Adrenal gland (tissue), 19 donors: Measurements from ENCODE around the gene PKNOX2. TPM values are rescaled to one million over a fixed set of nuclear protein-coding genes. Genes with fewer than 3 reads are reported as not detected.
A peak's percentile ranks its signal among the peaks of the same experiment; 100 is the strongest.

ENCODE experiments used
- DNase-seq, 7 donors: peaks; one replicate each; pipeline ENCODE4 v3.0.0-alpha.2; 2019 to 2020
- H3K27ac ChIP-seq, 5 donors: fragments of 200-600 bp; sonication (generic) in 4 of 5; 1 replicate in 3 of 5; 2 replicates in 2 of 5; pipeline versions ENCODE4 v1.5.1 to v1.8.0; 2016 to 2020; ENCODE audit warnings: mild to moderate bottlenecking in 1 of 5
- H3K27me3 ChIP-seq: fragments of 200-600 bp; 2 replicates; pipeline ENCODE4 v1.8.0; 2021
- H3K36me3 ChIP-seq, 2 donors: fragments of 200-600 bp; replicated peaks in 1 of 2; 1 replicate in 1 of 2; 2 replicates in 1 of 2; pipeline versions ENCODE4 v1.5.1 to v1.8.0; 2018 to 2022
- H3K4me1 ChIP-seq, 2 donors: fragments of 200-600 bp; replicated peaks in 1 of 2; 1 replicate in 1 of 2; 2 replicates in 1 of 2; pipeline versions ENCODE4 v1.5.1 to v1.8.0; 2018 to 2021
- H3K4me3 ChIP-seq, 4 donors: fragments of 200-600 bp; sonication (generic) in 3 of 4; one replicate each; pipeline ENCODE4 v1.5.1; 2016 to 2018
- H3K9me3 ChIP-seq, 3 donors: fragments of 200-600 bp; sonication (generic) in 1 of 3; replicated peaks in 1 of 3; 1 replicate in 2 of 3; 2 replicates in 1 of 3; pipeline versions ENCODE4 v1.5.1 to v1.8.0; 2016 to 2021
- POLR2A ChIP-seq, 2 donors: fragments of 450-650 bp; IDR thresholded peaks; one replicate each; pipeline ENCODE4 v1.6.1; 2017; ENCODE audit warnings: antibody characterized with exemption in 2 of 2, mild to moderate bottlenecking in 2 of 2, moderate library complexity in 1 of 2
- WGBS, 4 donors: extraction: QIAGEN DNeasy Blood & Tissue Kit in 2 of 4; methylation state at CpG; one replicate each; pipeline versions ENCODE4 v1.1.5 to v1.1.7; 2013 to 2017; 5-methylcytosine and 5-hydroxymethylcytosine counted together
- intact Hi-C, 2 donors: fragments of 100-400 bp; cut with DNase I; formaldehyde crosslinking; loops; one replicate each; pipeline versions ENCODE4 v1.14.1 to v1.15.0; 2022 to 2023
- long read RNA-seq, 10 donors: library from polyadenylated mRNA in 3 of 10; unstranded in 2 of 10; stranded (forward) in 1 of 10; transcript quantifications; one replicate each; pipeline ENCODE4 v2.0.0 and lab custom pipeline, GENCODE V29; 2021 to 2026
- polyA plus RNA-seq, 3 donors: library from polyadenylated mRNA; stranded (reverse); fragments of 200-250 nt in 2 of 3; fragments of 350-450 nt in 1 of 3; fragmentation: Illumina TruSeq in 1 of 3; extraction: RNeasy Lipid Tissue Mini Kit (QIAGEN cat#74804) in 1 of 3; gene quantifications; one replicate each; pipeline ENCODE4 v1.2.3, GENCODE V29; 2013 to 2014
- total RNA-seq, 9 donors: library from RNA; depleted of rRNA in 4 of 9; stranded (reverse); fragments of >200 nt in 4 of 9; fragments of 120-200 nt in 1 of 9; fragmentation: NEBNext Ultra II Directional in 1 of 9; extraction: Animal tissue kit (Norgen Biotek cat#: 25700) in 1 of 9; gene quantifications; one replicate each; pipeline versions ENCODE4 v1.1.0 to v1.2.4, GENCODE V29; 2013 to 2023
- TF ChIP-seq, protein P1 (sequence below), 6 experiments: fragments of 450-650 bp in 4 of 6; fragments of 200-600 bp in 2 of 6; sonication (generic) in 1 of 6; IDR thresholded peaks; 1 replicate in 5 of 6; 2 replicates in 1 of 6; pipeline versions ENCODE4 v1.5.1 to v1.8.0; 2016 to 2021; ENCODE audit warnings: antibody characterized with exemption in 6 of 6, mild to moderate bottlenecking in 2 of 6, moderate library complexity in 1 of 6
- donor health status: healthy with polysubstance abuse.
- donor health status: Bipolar disorder and iron deficiency.
- donor health status: DM: yes; HTN: yes; CAD: no.
- donor health status: DM: no; HTN: no; CAD: no.
- donor health status: DM: no; HTN: no; CAD: no.
- donor health status: DM: yes; HTN: yes; CAD: no.

The PKNOX2 gene, protein sequence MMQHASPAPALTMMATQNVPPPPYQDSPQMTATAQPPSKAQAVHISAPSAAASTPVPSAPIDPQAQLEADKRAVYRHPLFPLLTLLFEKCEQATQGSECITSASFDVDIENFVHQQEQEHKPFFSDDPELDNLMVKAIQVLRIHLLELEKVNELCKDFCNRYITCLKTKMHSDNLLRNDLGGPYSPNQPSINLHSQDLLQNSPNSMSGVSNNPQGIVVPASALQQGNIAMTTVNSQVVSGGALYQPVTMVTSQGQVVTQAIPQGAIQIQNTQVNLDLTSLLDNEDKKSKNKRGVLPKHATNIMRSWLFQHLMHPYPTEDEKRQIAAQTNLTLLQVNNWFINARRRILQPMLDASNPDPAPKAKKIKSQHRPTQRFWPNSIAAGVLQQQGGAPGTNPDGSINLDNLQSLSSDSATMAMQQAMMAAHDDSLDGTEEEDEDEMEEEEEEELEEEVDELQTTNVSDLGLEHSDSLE
- total RNA-seq = 10 to 100 TPM in 5 of 9 donors, 1 to 10 TPM in 4; 1.2 to 34.7 (median 10.7) TPM
- polyA plus RNA-seq = 1 to 10 TPM; 2.0 to 2.7 (median 2.0) TPM
- long read RNA-seq, donor 1 = 0 reads
- long read RNA-seq, donor 2 = 0 reads
- long read RNA-seq, donor 3 = 0 reads
- long read RNA-seq, donor 4 = 0 reads
- long read RNA-seq, donor 5, partial matches to known transcripts = 3 of 4 reads
- long read RNA-seq, donor 5, other reads (novel, unspliced or antisense) = 1 of 4 reads
- long read RNA-seq, donor 6, partial matches to known transcripts = 0 of 1 reads
- long read RNA-seq, donor 6, other reads (novel, unspliced or antisense) = 1 of 1 reads
- long read RNA-seq, donor 7 = 0 reads
- long read RNA-seq, donor 8 = 0 reads
- long read RNA-seq, donor 9 = 0 reads
- long read RNA-seq, donor 10 = 0 reads

DNA sequence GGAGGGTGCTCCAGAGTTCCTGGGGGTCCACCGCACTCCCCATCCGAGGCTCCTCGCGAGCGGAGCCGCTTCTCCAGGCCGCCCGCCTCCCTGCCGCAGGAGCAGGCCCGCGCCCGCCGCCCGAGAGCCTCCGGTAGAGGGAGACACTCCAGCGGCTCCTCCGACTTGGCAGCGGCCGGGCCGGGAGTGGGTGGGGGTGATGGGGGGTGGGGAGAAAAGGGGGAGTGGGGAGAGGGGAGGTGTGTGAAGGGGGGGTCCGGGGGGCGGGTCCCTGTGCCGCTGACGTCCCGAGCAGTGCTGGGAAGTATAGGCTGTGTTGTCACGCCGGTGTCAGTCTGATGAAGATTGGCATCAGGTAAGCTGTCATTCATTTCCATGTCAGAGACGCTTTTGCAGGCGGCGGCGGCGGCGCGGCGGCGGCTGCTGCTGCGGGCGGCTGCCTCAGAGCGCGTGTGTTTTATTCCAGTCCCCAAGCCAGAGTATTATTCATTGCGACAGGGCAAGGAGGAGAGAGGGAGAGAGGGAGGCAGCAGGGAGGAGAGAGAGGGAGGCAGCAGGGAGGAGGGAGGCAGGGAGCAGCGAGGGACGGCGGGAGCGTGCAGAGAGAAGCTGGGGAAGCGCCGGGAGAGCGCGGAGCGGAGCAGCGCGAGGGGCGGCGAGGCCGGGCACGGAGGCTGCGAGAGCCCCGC lies at the start of gene PKNOX2:
PKNOX2 (plus strand) TSS at position 330 of the 689 bp plus-strand sequence. CDS start 186,555 bp downstream, outside the sequence.
- WGBS, 4 donors = 1% methylated on average over 29 to 57 of the region's 58 CpGs
- Histone ChIP-seq H3K27me3 (no peaks in the 10 kb centered on the region), H3K9me3 (no peaks in the 10 kb centered on the region), H3K36me3 (no peaks in the 10 kb centered on the region), H3K27ac (peak within 1 kb of the TSS in 3 of 5 donors; percentile 10 to 82 (median 72)), H3K4me1 (peaks cover 0 to 16% of the 10 kb centered on the region in 2 donors), H3K4me3 (peak within 1 kb of the TSS in 2 of 4 donors; percentile 44 to 73)
- intact Hi-C loops = loop anchor here (5.0 kb wide), 2 partner anchors 183 to 238 kb away; no protein-coding TSS in a partner anchor
- TF ChIP-seq POLR2A (IDR thresholded peaks at IDR 0.05) = peak in 1 of 2 donors; percentile 21
- TF ChIP-seq, protein P1, sequence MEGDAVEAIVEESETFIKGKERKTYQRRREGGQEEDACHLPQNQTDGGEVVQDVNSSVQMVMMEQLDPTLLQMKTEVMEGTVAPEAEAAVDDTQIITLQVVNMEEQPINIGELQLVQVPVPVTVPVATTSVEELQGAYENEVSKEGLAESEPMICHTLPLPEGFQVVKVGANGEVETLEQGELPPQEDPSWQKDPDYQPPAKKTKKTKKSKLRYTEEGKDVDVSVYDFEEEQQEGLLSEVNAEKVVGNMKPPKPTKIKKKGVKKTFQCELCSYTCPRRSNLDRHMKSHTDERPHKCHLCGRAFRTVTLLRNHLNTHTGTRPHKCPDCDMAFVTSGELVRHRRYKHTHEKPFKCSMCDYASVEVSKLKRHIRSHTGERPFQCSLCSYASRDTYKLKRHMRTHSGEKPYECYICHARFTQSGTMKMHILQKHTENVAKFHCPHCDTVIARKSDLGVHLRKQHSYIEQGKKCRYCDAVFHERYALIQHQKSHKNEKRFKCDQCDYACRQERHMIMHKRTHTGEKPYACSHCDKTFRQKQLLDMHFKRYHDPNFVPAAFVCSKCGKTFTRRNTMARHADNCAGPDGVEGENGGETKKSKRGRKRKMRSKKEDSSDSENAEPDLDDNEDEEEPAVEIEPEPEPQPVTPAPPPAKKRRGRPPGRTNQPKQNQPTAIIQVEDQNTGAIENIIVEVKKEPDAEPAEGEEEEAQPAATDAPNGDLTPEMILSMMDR (IDR thresholded peaks at IDR 0.05) = peak; percentile 16 to 49 (median 39)
- peak; percentile 65 to 78 (median 73) for DNase-seq

DNA sequence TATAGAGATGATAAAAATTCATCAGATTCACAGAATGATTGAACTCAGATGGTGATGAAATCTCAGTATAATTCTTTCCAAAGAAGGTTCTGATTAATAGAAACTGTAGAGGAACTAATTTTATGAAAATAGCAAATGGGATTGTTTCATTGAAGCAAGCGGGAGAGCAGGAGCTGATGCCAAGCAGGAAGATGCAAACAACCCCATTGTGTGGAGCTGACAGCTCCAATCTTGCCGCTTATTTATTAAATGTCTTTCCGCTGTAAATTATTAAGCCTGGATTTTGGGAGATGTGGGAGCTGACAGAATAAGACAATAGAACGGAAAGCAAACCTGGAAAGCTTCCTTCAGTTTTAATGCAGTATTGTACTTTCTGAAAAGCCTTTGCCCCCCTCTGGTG lies 47.1 kb upstream of the PKNOX2 start:
- H3K27me3 ChIP-seq = no peaks in the 10 kb centered on the region
- H3K4me3 ChIP-seq = no peak overlapping the region
- TF ChIP-seq POLR2A (IDR thresholded peaks at IDR 0.05) = no peak
- TF ChIP-seq, protein P1 (IDR thresholded peaks at IDR 0.05) = no peak
- H3K4me1 ChIP-seq = no peaks in the 10 kb centered on the region
- 72 to 77% (median 74%) methylated on average over 4 of the region's 4 CpGs for WGBS, 4 donors
- no peak for DNase-seq
- H3K36me3 ChIP-seq = no peaks in the 10 kb centered on the region
- intact Hi-C loops = no loop called here
- H3K27ac ChIP-seq = no peak overlapping the region
- H3K9me3 ChIP-seq = no peaks in the 10 kb centered on the region

DNA sequence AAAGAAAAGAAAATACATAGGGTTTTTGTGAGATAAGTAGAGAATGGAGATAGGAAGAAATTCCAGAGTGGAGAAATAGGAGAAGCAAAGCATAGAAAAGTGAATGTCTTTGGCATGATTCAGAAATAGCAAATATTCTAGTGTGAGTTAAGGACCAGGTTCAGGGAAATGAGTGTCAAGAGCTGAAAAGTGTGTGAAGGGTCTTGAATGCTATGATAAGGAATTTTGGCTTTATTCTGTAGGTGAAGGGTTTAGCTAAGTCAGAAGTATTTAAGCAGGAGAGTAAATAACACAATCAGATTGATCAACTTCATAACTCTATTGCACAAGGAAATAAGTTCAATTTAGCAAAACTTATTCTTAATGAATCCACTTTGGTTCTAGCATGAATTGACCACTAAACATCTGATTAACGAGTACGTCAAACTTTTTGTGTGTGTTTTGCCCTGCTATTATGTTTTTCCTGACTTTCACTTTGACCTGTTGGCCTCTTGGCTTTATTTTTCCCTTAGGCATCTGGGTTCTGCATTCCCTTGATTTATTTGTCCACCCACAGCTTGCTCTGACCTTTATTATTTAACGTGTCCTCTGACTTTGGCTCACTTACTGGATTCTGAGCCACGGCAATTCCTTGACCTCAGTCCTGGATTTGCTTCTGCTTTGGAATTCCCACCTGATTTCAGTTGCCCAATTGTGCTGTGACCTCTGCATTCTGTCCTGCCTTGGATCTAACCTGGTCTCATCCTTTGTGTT lies 41.2 kb upstream of the PKNOX2 start:
- Histone ChIP-seq H3K27me3 (no peaks in the 10 kb centered on the region), H3K27ac (peak overlapping the region in 2 of 5 donors; percentile 29 to 53)
- WGBS, 4 donors = 45 to 53% (median 51%) methylated on average over 4 of the region's 4 CpGs

More for the DNA sequence above, 41.2 kb upstream of the PKNOX2 start:
- H3K4me3 ChIP-seq = peak overlapping the region in 1 of 4 donors; percentile 36
- H3K9me3 ChIP-seq = no peaks in the 10 kb centered on the region
- peaks cover 4 to 11% of the 10 kb centered on the region in 2 donors for H3K4me1 ChIP-seq
- intact Hi-C loops = no loop called here
- TF ChIP-seq POLR2A (IDR thresholded peaks at IDR 0.05) = no peak
- TF ChIP-seq, protein P1 (IDR thresholded peaks at IDR 0.05) = no peak
- no peak for DNase-seq
- no peaks in the 10 kb centered on the region for H3K36me3 ChIP-seq
